ENCODE results near the gene CAPN5.
"Not testable (repeated sequence)": the region's sequence is repeated elsewhere in the genome, so short reads cannot be mapped to it uniquely, and the experiment has no call there.

Gene CAPN5

DNA sequence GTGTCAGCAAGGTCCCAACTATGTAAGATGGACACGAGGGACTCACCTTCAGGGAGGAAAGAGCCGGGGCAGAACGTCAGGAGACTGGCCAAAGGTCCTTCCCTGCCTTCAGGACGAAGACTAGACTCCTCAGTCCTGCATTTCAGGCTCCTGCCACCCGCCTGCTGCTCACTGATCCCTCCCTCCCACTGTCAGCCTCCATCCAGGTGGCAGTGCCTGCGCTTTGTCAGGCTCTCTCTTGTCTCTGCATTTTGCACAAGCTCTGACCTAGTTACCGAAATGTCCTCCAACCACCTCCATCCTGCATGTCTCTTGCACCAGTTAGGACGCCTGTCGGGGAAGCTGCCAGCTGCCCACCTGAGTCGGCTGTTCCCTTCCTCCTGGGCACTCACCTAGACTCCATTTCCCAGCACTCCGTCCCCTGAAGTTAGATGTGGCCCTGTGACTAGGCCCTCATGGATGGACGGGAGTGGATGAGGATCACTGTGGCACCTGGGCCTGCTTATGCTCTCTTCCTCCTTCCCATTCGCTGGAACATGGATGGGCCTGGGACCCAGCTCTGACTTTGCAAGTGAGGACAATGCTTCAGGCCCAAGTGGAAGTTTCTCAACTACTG, 24.6 kb upstream of the CAPN5 start:
- no peak for DNase-seq (ENCODE audit: low spot score)

DNA sequence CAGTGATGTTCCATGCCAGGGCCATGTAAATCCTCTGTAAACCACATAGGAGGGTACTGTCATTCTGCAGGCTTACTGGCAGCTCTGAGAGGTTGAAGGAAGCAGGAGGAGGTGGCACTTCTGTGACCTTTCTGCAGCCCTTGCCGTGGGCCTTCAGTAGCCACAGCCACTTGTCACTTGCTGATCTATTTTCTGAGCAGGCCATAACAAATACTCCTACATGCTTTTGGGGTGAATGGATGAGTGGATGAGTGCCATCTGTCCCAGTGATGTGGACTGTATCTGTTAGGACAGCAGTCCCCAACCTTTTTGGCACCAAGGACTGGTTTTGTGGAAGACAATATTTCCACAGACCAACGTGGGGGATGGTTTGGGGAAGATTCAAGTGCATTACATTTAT, 22.4 kb upstream of the CAPN5 start:
- no peak for DNase-seq (ENCODE audit: low spot score)

DNA sequence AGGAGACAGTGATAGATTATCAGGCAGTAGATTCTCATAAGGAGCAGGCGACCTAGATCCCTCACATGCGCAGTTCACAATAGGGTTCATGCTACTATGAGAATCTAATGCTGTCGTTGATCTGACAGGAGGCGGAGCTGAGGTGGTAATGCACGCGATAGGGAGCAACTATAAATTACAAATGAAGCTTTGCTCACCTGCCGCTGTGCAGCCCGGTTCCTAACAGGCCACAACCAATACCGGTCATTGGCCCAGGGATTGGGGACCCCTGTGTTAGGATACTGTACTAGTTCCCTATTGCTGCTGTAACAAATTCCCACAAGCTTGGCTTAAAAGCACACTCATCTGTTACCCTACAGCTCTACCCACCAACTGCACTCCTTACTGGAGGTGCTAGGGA, 21.9 kb upstream of the CAPN5 start:
- no peak for DNase-seq (ENCODE audit: low spot score)

DNA sequence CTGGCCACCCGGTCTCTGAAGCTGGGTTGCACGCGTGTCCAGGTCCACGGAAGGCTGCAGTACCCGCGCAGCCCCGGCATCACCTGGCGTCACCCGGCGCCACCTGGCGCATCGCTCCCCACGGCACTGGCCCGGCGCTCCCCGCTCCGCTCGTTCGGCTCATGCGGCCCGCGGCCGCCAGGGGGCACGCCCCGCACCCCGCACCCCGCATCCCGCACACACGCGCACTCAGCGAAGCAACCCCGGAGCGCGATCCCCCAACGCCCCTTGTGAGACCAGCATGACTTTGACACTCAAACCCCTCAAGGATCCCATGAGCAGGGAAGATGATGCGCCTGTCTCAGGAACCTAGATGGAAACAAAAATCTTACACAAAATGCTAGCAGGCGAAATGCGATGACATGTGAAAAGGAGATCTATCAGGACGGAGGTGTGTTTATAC, 20.7 kb upstream of the CAPN5 start:
- DNase-seq (ENCODE audit: low spot score) = peak; percentile 68

DNA sequence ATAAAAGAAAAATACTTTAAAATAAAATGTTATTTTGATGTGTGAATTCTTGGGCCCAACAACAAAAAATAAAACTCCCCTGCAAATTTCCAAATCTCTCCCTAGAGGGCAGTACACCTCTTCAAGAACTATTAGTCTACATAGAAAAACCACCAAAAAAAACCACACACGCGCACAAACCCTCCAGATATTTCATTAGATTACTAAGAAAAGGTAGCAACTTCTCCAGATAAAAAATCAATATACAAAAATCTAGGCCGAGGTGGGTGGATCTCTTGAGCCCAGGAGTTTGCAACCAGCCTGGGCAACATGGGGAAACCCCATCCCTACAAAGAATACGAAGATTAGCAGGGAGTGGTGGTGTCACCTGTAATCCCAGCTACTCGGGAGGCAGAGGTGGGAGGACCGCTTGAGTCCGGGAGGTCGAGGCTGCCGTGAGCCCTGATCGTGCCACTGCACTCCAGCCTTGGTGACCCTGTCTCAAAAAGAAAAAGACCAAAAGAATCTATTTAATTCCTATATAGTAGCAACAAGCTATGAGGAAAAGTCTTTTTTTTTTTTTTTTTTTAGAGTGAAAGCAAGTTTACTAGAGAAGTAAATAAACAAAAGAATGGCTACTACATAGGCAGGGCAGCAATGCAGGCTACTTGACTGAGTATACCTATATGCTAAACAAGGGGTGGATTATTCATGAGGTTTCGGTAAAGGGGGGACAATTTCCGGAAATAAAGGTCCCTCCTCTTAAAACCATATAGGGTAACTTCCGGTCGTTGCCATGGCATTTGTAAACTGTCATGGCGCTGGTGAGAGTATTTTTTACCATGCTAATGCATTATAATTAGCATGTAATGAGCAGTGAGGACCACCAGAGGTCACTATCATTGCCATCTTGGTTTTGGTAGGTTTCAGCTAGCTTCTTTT, 19.5 kb upstream of the CAPN5 start:
- peak; percentile 75 for DNase-seq (ENCODE audit: low spot score)

DNA sequence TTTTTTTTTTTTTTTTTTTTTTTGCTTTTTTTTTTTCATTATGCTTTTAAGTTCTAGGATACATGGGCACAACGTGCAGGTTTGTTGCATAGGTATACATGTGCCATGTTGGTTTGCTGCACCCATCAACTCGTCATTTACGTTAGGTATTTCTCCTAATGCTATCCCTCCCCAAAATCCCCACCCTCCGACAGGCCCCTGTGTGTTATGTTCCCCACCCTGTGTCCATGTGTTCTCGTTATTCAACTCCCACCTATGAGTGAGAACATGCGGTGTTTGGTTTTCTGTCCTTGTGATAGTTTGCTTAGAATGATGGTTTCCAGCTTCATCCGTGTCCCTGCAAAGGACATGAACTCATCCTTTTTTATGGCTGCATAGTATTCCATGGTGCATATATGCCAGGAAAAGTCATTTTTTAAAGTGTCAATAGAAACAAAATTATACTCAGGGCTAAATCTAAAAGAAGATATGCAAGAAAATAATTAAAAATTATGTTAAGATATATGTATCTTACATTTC, 18.8 kb upstream of the CAPN5 start:
- DNase-seq (ENCODE audit: low spot score) = not testable (repeated sequence)

DNA sequence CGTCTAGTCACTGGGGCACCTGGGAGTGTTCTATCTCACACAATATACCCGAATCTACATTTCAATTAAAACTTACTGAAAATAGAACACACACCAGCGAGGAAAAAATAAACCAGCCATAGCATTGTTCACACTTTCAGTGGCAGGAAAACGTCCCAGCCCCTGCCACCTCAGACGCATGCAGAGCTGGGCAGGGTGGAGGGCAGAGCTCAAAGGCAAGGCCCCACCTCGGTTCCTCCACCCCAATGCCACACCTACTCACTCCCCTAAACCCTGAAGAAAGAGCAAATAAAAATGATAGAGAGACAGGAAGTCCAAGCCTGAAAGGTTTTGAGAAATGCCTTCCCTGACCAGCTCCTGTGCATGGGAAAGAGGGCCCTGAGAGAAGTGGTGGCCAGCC, 17.7 kb upstream of the CAPN5 start:
- no peak for DNase-seq (ENCODE audit: low spot score)

DNA sequence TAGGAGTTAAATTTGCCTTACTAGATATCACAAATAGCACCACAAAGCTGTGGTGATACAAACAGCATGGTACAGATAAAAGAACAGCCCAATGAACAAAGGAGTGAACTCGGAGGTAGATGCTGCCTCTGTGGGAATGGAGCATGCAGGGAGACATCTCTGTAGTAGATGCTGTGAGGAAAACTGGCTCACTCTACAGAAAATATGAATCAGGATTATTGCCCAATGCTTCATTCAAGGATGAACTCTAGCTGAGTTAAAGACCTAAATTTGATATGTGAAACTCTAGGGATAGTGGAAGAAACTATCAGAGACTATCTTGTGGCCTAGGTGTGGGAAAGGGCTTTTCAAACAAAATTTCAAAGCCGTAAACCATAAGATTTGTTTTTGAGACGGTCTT, 15.3 kb upstream of the CAPN5 start:
- DNase-seq (ENCODE audit: low spot score) = no peak

DNA sequence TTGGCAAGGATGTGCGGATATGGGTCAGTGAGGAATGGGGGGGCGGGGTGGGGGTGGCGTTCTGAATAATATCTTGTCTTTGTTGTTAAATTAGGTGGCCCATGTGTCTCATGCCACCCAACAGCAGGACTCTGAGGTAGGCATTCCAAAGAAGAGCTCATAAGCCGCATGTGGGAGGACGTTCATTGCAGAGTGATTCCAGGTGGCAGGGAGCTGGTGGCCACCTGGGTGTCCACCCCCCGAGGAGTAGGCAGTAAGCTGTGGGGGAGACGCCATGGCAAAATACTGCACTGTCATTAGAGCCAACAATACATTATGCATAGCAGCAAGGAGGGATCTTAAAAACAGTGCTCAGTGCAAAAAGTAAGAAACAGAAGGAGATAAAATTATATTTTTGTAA, 14.3 kb upstream of the CAPN5 start:
- DNase-seq (ENCODE audit: low spot score) = no peak

DNA sequence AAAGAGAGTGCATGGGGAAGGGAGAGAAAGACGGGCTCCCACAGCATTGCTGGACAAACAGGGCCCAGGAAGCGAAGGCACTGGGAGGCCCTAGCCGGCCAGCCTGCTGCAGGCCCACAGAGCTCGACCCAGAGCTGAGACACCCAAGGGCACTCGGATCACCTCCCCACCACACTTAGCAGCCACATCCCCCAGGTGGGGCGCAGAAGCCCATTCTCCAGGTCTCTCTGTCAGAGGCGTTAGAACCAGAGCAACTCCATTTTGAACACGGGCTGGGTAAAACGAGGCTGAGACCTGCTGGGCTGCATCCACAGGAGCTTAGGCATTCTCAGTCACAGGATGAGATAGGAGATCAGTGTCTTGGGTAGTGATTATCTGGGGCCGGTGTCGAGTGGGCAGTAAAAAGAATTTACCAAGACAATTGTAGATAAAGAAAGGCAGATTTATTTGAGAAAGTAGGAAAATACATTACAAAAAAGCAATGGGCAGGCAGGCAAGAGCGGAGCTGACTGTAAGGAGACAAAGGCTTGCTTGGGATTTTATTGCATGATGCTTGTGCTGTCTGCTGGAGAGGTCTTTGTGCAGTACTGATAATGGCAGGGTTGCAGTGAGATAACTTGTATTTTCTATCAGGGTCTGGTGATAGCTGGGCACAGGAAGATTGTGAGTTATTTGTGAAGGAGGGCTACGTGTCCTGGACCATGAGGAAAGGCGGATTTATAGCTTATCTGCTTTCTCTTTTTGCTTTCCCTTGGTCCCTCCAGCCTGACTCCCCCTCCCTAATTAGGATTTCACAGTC, 13.4 kb upstream of the CAPN5 start:
- DNase-seq (ENCODE audit: low spot score) = no peak

DNA sequence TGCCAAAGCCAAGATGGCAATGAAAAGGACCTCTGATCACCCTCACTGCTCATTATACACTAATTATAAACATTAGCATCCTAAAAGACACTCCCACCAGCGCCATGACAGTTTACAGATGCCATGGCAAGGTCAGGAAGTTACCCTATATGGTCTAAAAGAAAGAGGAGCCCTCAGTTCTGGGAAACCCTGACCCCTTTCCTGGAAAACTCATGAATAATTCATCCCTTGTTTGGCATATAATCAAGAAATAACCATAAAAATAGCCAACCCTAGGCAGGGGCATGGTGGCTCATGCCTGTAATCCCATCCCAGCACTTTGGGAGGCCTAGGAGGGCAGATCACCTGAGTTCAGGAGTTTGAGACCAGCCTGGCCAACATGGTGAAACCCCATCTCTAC, 12.7 kb upstream of the CAPN5 start:
- no peak for DNase-seq (ENCODE audit: low spot score)

DNA sequence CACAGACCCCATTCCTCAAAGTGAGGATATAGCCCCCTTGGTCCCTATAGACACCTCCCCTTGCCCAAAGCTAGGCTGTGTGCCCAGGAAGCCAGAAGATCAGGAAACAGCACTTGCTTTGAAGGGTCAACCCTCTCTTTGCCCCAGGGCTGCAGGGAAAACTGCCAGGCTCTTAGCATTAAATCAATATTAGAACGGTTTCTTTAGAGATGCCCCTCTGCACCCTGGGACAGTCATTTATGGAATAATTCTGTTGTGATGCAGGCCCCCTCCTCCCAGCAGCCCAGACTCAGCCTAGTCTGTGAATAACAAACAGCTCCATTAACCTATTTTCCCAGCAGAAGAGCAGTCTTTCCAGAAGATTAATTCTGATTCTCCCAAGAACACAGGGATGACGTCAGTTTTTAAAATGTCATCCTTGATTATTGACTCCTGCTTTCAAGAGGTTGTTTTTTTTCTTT, 11.6 kb upstream of the CAPN5 start:
- no peak for DNase-seq (ENCODE audit: low spot score)

DNA sequence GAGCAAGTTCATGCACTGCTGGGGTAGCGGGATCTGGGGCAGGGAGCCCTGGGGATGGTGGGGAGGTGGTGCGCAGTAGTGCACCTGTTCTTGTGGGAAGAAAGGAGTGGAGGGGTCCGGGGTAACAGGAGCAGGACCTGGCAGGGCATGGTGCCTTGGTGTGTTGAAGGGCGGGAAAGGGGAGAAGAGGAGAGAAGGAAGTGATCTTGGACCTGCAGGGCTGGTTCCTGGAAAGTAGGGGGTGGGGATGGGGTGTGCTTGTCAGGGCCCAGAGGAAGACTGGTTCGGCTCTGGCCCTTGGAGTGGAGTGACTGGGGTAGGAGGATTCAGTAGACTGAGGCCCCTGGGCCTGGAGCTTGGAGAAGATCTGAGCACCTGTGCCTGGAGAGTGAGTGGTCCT, 10.9 kb upstream of the CAPN5 start:
- DNase-seq (ENCODE audit: low spot score) = no peak

DNA sequence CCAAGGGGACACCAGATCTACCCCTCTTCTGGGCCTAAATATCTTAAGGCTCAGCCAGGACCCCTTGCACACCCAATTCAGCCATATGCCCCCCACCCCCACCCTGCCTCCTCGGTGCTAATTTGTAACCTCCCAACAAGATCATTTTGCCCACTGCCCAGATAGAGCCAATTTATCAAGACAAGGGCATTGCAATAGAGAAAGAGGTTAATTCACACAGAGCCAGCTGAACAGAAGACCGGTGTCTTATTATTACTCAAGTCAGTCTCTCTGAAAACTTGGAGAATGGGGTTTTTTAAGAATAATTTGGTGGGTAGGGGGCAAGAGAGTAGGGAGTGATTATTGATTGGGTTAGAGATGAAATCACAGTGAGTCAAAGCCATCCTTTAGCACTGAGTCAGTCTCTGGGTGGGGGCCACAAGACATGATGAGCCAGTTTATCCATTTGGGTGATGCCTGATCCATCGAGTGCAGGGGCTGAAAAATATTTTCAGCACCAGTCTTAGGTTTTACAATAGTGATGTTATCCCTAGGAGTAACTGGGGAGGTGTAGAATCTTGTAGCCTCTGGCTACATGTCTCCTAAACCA, 9.9 kb upstream of the CAPN5 start:
- no peak for DNase-seq (ENCODE audit: low spot score)

DNA sequence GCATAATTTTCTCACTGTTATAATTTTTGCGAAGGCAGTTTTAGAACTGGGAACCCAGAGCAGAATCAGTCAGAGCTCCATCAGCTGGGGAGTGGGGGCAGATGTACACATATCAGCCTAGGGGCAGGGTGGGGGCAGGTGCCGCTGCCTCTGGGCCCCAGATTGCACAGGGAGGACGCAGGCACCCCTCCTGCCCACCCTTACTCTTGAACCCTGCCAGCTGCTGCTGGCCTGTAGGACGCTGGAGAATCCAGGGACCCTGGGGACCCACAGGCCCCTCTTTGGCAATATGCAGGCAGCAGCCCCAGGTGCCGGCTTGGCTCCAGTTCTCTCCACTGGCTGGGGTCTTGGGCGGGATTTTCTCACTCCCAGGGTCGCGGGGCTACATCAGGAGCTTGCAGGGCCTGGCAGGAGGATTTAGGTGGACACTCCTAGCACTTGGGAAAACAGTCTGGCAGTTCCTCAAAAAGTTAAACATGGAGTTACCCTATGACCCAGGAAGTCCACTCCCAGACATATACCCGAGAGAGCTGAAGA, 8.8 kb upstream of the CAPN5 start:
- no peak for DNase-seq (ENCODE audit: low spot score)

DNA sequence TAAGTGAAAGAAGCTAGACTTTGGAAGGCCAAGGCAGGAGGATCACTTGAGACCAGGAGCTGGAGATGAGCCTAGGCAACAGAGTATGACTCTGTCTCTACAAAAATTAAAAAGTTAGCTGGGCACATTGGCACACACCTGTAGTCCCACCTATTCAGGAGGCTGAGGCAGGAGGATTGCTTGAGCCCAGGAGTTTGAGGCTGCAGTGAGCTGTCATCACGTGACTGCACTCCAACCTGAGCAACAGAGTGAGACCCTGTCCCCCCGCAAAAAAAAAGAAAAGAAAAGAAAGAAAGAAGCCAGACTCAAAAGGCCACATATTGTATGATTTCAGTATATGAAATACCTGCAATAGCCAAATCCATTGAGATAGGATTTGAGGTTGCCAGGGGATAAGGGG, 7.9 kb upstream of the CAPN5 start:
- no peak for DNase-seq (ENCODE audit: low spot score)

DNA sequence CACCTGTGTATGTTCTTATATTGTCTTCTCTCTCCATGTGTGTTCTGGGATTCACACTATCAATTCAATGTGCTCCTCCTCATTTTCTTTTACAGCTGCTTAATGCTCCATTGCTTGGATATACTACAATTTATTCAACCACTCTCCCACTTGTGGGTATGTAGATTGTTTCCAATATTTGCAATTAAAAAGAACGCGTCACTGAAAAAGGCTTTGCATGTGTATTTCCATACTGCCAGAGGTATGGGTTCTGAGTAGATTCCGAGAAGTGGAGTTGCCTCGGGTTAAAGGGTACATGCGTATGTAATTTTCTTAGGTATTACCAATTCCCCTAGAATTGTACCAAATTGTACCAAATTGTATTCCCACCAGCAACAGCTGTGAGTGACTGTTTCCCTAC, 7.0 kb upstream of the CAPN5 start:
- no peak for DNase-seq (ENCODE audit: low spot score)

DNA sequence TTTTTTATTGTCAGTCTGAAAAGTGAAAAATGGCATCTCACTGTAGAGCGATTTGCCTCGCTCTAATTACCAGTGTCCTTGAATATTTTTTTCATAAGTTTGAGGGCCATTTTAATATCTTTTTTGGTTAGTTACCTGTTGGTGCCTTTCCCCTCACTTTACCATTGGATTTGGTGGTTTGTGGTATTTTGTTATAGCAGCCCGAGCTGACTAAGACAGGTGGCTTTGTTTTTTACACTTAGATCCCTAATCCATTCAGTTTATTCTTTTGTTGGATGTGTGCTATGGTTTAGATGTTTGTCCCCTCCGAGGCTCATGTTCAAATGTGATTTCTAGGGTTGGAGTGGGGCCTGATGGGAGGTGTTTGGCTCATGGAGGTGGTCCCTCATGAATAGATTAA, 6.5 kb upstream of the CAPN5 start:
- no peak for DNase-seq (ENCODE audit: low spot score)

DNA sequence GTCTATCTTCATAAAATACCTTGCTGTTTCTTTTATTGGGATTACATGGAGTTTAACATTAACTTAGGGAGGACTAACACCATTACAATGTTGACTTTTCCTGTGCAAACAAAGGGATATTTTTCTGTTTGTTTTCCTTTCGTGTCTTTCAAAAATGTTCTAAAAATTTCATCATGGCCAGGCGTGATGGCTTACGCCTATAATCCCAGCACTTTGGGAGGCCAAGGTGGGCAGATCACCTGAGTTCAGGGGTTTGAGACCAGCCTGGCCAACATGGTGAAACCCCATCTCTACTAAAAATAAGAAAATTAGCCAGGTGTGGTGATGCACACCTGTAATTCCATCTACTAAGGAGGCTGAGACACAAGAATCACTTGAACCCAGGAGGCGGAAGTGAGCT, 5.5 kb upstream of the CAPN5 start:
- not testable (repeated sequence) for DNase-seq (ENCODE audit: low spot score)

DNA sequence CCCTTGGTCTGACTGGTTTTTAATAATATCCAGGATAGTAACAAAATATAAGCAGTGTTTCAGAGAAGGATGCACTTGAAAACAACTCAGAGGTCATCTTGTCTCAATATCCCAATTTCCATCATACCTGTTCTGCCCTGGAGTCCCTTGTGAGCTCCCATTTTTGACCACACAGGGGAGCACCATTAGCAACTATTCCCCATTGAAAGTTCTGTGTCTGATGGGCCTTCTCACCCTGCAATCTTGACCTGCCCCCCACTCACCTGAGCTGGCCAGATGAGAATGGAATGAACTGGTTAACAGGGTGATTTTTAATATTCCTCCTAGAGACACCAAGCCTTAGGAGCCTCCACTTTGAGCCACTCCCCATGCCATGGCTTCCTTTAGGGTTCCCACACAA, 3.8 kb upstream of the CAPN5 start:
- no peak for DNase-seq (ENCODE audit: low spot score)

DNA sequence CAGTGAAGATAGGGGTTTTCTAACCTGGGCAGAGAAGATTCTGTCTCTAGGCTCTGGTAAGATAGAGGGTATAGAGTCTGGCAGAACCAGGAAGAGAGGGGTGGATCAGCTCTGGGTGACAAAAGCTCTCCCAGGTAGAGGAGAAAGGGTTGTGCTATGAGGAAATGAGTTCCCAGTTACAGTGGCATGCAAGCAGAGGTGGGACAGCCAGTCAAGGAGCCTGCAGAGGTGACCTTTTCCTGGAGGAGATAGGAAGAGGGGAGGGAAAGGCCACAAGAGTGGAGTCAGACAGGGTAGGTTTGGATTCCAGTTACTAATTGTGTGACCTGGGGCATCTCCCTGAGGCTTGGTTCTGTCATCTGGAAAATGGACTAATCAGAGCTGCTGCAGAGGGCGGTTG, 3.4 kb upstream of the CAPN5 start:
- no peak for DNase-seq (ENCODE audit: low spot score)

DNA sequence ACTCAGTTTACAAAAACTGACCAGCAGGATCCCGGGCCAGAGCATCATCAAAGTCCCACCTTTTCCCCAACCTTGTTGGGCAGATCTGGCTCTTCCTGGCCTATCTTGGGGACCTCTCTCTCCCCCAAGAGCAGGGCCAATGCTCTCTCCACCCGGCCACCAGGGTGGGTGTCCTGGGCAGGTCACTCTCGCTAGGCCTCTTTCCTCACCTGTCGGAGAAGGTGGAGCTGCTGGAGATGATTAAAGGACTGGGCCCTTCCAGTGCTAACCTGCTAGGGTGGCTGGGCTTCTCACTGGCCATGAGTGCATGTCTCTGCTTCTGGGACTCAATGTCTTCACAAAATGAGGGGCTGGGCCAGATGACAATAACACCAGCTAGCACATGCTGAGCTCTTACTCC, 2.9 kb upstream of the CAPN5 start:
- DNase-seq (ENCODE audit: low spot score) = no peak
